Gastroesophageal sphincter (tissue), 2 donors: Measurements from ENCODE around the gene UBE2J2.

Experiments used
- EP300 ChIP-seq: sonication (generic); formaldehyde crosslinking; IDR thresholded peaks from one replicate; pipeline ENCODE4 v1.6.1; 2017; ENCODE audit warnings: antibody characterized with exemption, mild to moderate bottlenecking
- POLR2A ChIP-seq, 2 donors: fragments of 450-650 bp; IDR thresholded peaks; one replicate each; pipeline ENCODE4 v1.6.1; 2017; ENCODE audit warnings: antibody characterized with exemption in 2 of 2, mild to moderate bottlenecking in 2 of 2, moderate library complexity in 1 of 2
- POLR2AphosphoS5 ChIP-seq: sonication (generic); formaldehyde crosslinking; IDR thresholded peaks from one replicate; pipeline ENCODE4 v1.6.1; 2017; ENCODE audit warnings: antibody characterized with exemption

DNA sequence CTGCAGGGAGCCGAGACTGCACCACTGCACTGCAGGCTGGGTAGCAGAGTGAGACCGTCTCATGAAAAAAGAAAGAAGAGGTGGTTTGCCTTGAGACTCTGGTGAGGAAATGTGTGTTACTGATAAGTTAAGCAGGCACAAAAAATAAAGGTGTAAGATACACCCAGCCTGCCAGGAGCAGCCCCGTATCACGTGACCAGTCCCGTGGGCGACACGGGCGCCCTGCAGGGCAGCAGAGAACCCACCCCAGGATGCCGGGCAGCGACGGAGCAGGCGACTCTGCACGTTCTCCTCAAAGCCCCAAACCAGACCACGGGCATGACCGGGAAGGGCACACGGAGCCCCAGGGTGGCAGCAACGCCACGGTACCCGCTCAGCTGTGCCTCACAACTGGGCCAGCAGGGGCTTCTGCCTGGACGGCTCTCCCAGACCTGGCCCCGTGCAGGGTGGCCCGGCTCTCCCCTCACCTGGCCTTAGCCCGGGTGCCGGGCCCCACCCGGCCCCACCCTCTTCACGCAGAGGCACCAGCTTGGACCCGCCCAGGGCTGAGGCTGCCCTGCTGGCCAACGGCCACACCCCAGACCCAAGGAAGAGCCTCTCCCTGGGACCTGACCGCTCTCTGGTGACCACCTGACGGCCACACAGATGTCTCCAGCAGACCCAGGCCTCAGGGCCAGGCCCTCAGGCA, 51.6 kb downstream of the UBE2J2 start:
- no peak for TF ChIP-seq POLR2A (IDR thresholded peaks at IDR 0.05)
- TF ChIP-seq EP300, result no peak
- TF ChIP-seq POLR2AphosphoS5, result no peak
